ENCODE measurements around the gene APMAP.

GRCh38 chr20:24915440-24915839 is 77.1 kb downstream of the APMAP start:
- TF ChIP-seq, protein P1, sequence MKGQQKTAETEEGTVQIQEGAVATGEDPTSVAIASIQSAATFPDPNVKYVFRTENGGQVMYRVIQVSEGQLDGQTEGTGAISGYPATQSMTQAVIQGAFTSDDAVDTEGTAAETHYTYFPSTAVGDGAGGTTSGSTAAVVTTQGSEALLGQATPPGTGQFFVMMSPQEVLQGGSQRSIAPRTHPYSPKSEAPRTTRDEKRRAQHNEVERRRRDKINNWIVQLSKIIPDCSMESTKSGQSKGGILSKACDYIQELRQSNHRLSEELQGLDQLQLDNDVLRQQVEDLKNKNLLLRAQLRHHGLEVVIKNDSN (IDR thresholded peaks at IDR 0.05) = no peak
- TF ChIP-seq REST (IDR thresholded peaks at IDR 0.05; ENCODE audit: low read depth) (no peak), RAD21 (IDR thresholded peaks at IDR 0.05; ENCODE audit: low read depth) (no peak), FOXM1 (IDR thresholded peaks at IDR 0.05; ENCODE audit: borderline replicate concordance, low read depth) (no peak), EGR1 (IDR thresholded peaks at IDR 0.05) (no peak), TCF12 (IDR thresholded peaks at IDR 0.05; ENCODE audit: low read depth) (no peak), TAF1 (IDR thresholded peaks at IDR 0.05; ENCODE audit: low read depth) (no peak), ZBTB7A (IDR thresholded peaks at IDR 0.05; ENCODE audit: low read depth) (no peak), EP300 (IDR thresholded peaks at IDR 0.05; ENCODE audit: borderline replicate concordance) (no peak), CREB1 (IDR thresholded peaks at IDR 0.05; ENCODE audit: low read depth) (no peak), YY1 (IDR thresholded peaks at IDR 0.05; ENCODE audit: low read depth) (no peak), NFIC (IDR thresholded peaks at IDR 0.05) (no peak)
- TF ChIP-seq, protein P2, sequence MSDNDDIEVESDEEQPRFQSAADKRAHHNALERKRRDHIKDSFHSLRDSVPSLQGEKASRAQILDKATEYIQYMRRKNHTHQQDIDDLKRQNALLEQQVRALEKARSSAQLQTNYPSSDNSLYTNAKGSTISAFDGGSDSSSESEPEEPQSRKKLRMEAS (IDR thresholded peaks at IDR 0.05) = no peak

Data from Ishikawa (cell line).